ENCODE measurements around the gene USP33. TPM values are rescaled to one million over a fixed set of nuclear protein-coding genes. Genes with fewer than 3 reads are reported as not detected.
"Not testable (repeated sequence)": the region's sequence is repeated elsewhere in the genome, so short reads cannot be mapped to it uniquely, and the experiment has no call there.

USP33 gene
- total RNA-seq, 1 donor from 2014 or later = 63.7 TPM

DNA sequence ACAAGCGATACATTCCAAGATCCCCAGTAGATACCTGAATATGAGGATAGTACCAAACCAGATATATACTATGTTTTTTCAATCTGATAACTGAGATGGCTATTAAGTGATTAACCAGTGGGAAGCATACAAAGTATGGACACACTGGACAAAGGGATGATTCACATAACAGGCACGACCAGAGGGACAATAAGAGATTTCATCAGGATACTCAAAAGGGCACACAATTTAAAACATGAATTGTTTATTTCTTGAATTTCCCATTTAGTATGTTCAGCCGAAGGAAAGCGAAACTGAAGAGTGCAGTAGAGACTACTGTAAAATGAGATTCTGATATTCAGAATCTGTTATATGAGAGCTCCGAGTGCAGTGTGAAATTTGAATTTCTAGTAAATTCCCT lies 87.8 kb downstream of the USP33 start:
- no peak for DNase-seq (ENCODE audit: low spot score)

DNA sequence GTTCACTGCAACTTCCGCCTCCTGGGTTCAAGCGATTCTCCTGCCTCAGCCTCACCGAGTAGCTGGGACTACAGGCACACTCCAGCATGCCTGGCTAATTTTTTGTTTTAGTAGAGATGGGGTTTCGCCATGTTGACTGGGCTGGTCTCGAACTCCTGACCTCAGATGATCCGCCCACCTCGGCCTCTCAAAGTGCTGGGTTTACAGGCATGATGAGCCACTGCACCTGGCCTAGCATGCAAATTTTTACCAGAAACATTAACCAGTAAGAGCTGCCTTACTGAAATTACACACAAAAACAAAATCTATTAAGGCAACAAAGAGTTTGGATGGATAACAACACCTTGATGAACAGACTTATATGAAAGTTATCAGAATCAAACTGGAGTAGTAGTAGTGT lies 89.3 kb downstream of the USP33 start:
- no peak for DNase-seq (ENCODE audit: low spot score)

DNA sequence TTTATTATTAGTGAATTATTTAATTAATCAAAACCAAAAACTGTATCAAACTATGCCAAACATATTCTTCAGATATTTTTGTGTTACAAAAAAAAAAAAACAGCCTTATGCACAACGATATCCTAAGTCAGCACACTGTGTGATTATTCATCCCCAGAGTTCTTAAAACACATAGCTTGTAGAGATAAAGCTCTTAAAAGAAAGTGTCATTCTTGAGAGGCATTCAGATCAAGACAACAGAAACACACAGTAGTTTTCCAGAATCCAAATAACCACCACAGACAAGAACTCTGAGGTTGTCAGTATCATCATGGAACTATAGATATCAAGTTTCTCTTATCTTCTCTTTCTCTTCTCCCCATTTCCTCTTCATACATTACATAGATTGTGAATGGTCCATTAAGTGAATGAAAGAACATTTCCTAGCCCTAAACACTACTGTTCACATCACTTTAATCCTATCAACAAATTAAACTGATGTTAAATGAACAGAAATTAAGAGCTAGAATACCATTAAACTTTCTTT lies 90.7 kb downstream of the USP33 start:
- no peak for DNase-seq (ENCODE audit: low spot score)

DNA sequence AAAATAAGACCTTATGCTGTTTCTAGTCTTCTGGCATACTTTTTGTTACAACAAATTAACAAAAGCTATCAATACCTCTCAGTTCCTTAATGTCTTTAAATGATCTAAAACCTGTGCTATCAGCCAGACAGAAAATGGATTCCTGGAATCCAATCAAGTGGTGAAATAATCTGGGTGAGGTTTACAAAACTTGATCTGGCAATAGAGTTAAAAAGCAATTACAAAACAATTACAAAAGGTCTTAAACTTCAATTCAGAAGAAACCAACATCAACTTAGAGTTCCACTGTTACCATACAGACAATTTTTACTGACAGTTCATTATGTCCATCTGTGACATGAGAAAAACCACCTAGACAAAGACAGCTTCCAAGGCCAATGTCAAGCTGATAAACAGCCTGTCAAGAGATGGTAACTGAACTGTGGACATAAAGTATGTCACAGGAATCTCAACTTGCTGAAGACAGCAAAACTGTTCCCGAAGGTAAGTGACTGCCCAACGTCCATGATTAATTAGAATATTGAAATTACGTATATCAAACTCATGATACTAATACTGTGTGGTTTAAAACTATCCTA lies 94.6 kb downstream of the USP33 start:
- no peak for DNase-seq (ENCODE audit: low spot score)

DNA sequence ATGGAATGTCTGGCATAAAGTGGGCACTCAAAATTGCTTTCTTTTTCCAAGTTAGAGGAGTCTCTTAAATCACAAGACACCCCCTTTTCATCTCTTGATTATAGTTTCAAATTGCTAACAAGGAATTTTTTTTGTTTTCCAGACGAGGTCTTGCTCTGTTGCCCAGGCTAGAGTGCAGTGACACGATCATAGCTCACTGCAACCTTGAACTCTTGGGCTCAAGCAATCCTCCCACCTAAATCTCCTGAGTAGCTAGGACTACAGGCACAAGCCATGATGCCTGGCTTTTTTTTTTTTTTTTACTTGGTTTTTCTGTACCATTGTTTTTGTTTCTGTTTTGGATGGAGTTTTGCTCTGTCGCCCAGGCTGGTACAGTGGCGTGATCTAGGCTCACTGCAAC lies 98.0 kb downstream of the USP33 start:
- no peak for DNase-seq (ENCODE audit: low spot score)

DNA sequence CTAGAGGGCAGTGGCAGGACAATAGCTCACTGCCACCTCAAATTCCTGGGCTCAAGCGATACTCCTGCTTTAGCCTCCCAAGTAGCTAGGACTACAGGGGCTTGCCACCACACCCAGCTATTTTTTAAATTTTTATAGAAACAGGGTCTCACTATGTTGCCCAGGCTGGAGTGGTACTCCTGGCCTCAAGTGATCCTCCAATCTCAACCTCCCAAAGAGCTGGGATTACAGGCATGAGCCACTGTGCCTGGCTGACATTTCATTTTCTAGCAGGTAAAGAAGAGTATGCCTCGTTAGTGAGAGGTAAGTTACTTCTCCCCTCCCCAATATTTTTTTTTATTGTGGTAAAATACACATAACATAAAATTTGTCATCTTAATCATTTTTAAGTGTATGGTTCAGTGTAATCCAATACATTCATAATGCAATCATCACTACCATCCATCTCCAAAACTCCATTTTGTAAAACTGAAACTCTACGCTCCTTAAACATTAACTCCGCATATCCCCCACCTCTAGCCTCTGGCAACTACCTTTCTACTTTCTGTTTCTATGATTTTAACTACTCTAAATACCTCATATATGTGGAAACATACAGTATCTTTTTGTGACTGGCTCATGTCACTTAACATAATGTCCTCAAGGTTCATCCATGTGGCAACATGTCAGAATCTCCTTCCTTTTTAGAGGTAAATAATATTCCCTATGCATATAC lies 99.6 kb downstream of the USP33 start:
- no peak for DNase-seq (ENCODE audit: low spot score)

DNA sequence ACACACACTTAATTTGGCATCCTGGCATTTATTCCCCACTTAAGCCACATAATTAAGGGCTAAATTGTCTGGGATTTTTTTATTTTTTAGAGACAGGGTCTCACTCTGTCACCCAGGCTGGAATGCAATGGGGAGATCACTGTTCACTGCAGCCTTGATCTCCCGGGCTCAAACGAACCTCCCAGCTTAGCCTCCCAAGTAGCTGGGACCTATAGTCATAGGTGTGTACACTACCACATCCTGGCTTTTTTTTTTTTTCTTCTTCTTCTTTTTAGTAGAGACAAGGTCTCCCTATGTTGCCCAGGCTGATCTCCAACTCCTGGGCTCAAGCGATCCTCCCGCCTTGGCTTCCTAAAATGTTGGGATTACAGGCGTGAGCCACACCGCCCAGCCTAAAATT lies 101.4 kb downstream of the USP33 start:
- DNase-seq (ENCODE audit: low spot score) = no peak

DNA sequence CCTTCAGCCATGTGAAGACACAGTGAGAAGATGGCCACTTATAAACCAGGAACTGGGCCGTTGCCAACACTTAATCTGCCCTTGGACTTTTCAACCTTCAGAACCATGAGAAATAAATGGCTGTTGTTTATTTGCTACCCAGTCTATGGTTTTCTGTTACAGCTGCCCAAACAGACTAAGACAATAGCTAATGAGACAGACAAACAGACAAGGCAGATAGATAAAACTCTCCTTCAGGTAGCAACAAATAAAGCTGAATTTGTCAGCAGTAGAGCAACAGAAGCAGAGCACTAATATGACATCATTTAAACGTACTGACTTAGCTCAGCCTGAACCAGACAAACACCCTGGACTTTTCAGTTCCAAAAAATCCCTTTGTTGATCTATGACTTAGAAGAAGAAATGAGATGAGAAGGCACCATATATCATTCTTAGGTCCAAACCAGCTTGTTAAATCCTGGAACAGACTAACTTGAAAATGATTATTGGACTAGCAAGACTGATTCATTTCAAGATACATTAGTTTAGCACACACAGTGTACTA lies 104.1 kb downstream of the USP33 start:
- DNase-seq (ENCODE audit: low spot score) = no peak

DNA sequence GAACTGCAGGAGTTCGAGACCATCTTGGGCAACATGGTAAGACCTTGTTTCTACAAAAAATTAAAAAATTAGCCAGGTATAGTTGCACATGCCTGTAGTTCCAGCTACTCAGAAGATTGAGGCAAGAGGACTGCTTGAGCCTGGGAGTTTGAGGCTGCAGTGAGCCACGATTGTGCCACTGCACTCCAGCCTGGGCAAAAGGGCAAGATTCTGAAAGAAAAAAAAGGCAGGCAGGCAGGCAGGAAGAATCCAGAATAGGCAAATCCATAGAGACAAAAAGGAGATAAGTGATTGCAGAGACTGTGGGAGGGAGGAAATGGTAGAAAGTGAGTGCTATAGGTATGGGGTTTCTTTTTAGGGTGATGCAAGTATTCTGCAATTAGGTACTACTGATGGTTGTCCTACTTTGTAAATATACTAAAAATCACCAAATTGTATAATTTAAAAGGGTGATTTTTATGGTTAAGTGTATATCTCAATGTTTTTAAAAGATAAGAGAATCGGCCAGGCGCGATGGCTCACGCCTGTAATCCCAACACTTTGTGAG lies 106.6 kb downstream of the USP33 start:
- no peak for DNase-seq (ENCODE audit: low spot score)

DNA sequence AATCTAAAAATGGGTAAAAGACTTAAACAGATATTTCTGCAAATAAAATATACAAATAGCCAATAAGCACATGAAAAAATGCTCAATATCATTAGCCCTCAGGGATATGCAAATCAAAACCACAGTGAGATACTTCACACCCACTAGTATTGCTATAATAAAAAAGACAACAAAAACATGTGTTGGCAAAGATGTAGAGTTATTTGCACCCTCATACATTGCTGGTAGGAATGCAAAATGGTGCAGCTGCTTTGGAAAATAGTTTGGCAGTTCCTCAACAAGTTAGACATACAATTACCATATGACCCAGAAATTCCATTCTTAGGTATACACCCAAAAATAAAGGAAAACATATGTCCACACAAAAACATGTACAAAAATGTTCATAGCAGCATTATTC lies 107.4 kb downstream of the USP33 start:
- DNase-seq (ENCODE audit: low spot score) = no peak

DNA sequence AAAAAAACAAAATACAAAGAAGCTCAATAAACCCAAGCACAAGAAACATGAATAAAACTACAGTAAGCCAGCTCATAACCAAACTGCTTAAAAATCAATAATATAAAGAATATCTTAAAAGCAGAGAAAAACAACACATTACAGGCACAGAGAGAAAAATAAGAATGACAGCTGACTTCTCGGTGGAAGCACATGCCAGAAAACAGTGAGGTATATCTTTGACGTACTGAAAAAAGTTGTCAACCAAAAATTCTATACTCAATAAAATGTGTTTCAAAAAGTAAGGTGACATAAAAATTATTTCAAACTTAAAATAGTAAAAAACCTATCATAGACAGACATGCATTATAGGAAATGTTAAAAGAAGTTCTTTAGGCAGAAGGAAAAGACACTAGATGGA lies 110.5 kb downstream of the USP33 start:
- no peak for DNase-seq (ENCODE audit: low spot score)

DNA sequence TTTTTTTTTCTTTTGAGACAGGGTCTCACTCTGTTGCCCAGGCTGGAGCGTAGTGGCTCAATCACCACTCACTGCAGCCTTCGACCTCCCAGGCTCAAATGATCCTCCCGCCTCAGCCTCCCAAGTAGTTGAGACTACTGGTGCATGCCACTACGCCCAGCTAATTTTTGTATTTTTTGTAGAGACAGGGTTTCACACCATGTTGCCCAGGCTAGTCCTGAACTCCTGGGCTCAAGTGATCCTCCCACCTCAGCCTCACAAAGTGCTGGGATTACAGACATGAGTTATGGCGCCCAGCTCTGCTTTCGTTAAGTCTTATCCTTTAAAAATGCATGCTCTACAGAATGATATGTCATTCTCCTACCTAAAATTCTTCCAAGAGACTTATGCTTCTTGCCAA lies 113.4 kb downstream of the USP33 start:
- not testable (repeated sequence) for DNase-seq (ENCODE audit: low spot score)

Other genes starting within 250 kb of the USP33 start
- 77.2 TPM for gene ZZZ3, start 77.2 kb downstream of the USP33 start, total RNA-seq
- 19.4 TPM for gene MIGA1, start 19.8 kb upstream of the USP33 start, total RNA-seq
- gene NEXN, start 128.8 kb upstream of the USP33 start, total RNA-seq = 22.9 TPM
- gene FUBP1, start 219.2 kb upstream of the USP33 start, total RNA-seq = 223 TPM
- 31.4 TPM for gene DNAJB4, start 245.1 kb upstream of the USP33 start, total RNA-seq

All from ureter (tissue), 1 donor.